ENCODE results near the gene FBXO31.
A peak's percentile ranks its signal among the peaks of the same experiment; 100 is the strongest.
"Not testable (repeated sequence)": the region's sequence is repeated elsewhere in the genome, so short reads cannot be mapped to it uniquely, and the experiment has no call there.

FBXO31 gene

GRCh38 chr16:87411375-87412271 is 28.0 kb upstream of the FBXO31 start:
- DNase-seq (ENCODE audit: low read depth) = no peak

- DNase-seq (ENCODE audit: low read depth) = no peak
These were observed 27.4 kb upstream of the FBXO31 start for GRCh38 chr16:87410968-87411367.

- DNase-seq (ENCODE audit: low read depth) = no peak
These were observed 27.0 kb upstream of the FBXO31 start for GRCh38 chr16:87410530-87410929.

- no peak for DNase-seq (ENCODE audit: low read depth)
These were observed 26.2 kb upstream of the FBXO31 start for GRCh38 chr16:87409781-87410180.

GRCh38 chr16:87409153-87409552 is 25.6 kb upstream of the FBXO31 start:
- DNase-seq (ENCODE audit: low read depth) = no peak

GRCh38 chr16:87407511-87408112 is 24.0 kb upstream of the FBXO31 start:
- no peak for DNase-seq (ENCODE audit: low read depth)

- DNase-seq (ENCODE audit: low read depth) = no peak
These were observed 23.0 kb upstream of the FBXO31 start for GRCh38 chr16:87406495-87407088.

- DNase-seq (ENCODE audit: low read depth) = no peak
These were observed 21.4 kb upstream of the FBXO31 start for GRCh38 chr16:87404764-87405625.

- DNase-seq (ENCODE audit: low read depth) = no peak
These were observed 11.7 kb upstream of the FBXO31 start for GRCh38 chr16:87395181-87395842.

GRCh38 chr16:87393680-87394055 is 10.1 kb upstream of the FBXO31 start:
- DNase-seq (ENCODE audit: low read depth) = no peak

GRCh38 chr16:87392821-87393679 is 9.5 kb upstream of the FBXO31 start:
- DNase-seq (ENCODE audit: low read depth) = peak; percentile 15

- peak; percentile 97 for DNase-seq (ENCODE audit: low read depth)
These were observed 8.6 kb upstream of the FBXO31 start, which contains the start of gene MAP1LC3B for GRCh38 chr16:87391950-87392820. TSS of gene MAP1LC3B (plus strand) at chr16:87392336. CDS start at chr16:87392428, 92 bp downstream.

GRCh38 chr16:87391324-87391949 is 7.9 kb upstream of the FBXO31 start:
- DNase-seq (ENCODE audit: low read depth) = no peak

- no peak for DNase-seq (ENCODE audit: low read depth)
These were observed 7.2 kb upstream of the FBXO31 start for GRCh38 chr16:87390641-87391323.

- DNase-seq (ENCODE audit: low read depth) = not testable (repeated sequence)
These were observed 6.3 kb upstream of the FBXO31 start for GRCh38 chr16:87389914-87390313.

- no peak for DNase-seq (ENCODE audit: low read depth)
These were observed 5.7 kb upstream of the FBXO31 start for GRCh38 chr16:87389245-87389644.

GRCh38 chr16:87388818-87389134 is 5.2 kb upstream of the FBXO31 start:
- no peak for DNase-seq (ENCODE audit: low read depth)

GRCh38 chr16:87387942-87388817 is 4.6 kb upstream of the FBXO31 start:
- DNase-seq (ENCODE audit: low read depth) = peak; percentile 67
